Caki2 (cell line): ENCODE results near the gene SETBP1. TPM values are rescaled to one million over a fixed set of nuclear protein-coding genes. Genes with fewer than 3 reads are reported as not detected.

ENCODE experiments used
- DNase-seq: peaks from one replicate; pipeline ENCODE4 v3.0.0-alpha.2; 2015; ENCODE audit warnings: low read depth
- in situ Hi-C: cut with HindIII; loops from 2 replicates; pipeline ENCODE4 v1.10.0; 2016; ENCODE audit warnings: low sequenced_read_pairs, low pct_unique_long_range_greater_than_20kb, mixed read lengths
- total RNA-seq: library from RNA; depleted of rRNA; stranded (reverse); fragments of >200 nt; shearing (Covaris generic); gene quantifications from 2 replicates; pipeline ENCODE4 v1.2.3, GENCODE V29; 2014; ENCODE audit warnings: low replicate concordance

The SETBP1 gene
- total RNA-seq, 1 experiment from 2014 or later, result 0.51 TPM

GRCh38 chr18:44915661-44916060 lies 235.0 kb downstream of the SETBP1 start:
- in situ Hi-C loops, result no loop called here
- DNase-seq, result no peak

- DNase-seq, result no peak
- in situ Hi-C loops, result no loop called here
Observed at GRCh38 chr18:44916429-44917207, 235.9 kb downstream of the SETBP1 start.

DNA sequence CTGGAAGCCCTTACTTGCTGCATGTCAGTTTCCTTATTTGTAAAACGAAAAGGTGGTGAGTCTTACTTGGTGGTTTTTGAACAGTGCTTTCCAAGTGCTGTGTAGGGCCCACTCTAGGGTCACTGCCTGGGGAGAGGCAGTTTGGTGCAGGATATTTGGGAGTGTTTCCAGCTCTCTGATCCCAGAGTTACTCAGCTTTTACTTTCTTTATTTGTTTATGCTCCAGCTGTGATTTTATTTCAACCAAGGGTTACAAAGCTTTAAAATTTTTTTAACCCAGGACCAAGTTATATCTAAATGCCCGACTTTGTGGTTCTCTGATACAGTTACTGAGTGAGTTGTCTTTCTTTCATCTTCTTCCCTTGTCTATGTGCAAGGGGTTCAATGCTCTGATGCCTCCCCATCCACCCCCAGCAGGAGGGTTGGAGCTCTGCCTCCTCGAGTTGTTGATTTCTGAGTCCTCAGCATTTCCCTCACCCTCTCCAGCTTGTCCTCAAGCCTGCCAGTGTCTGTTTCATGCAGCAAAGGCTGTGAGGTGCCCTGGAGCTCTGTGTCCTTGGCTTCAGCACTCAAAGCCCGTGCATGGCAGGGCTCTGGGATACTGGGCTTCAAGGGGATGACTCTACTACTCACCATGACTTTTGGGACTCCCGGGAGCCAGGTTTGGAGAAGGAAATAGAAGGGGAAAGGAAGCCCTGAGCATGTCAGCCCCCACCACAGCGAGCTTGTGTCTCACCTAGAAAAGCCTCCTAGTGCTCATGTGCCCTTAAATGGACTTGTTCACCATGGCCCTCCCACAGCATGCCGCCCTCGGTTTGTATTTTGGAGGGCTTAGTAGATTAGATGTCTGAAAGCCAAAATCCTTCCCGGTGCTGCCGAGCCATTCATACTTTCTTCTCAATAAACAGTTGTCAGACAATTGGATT lies 236.8 kb downstream of the SETBP1 start:
- in situ Hi-C loops, result no loop called here
- no peak for DNase-seq

- in situ Hi-C loops, result no loop called here
- DNase-seq, result no peak
Observed at GRCh38 chr18:44918142-44918476, 237.4 kb downstream of the SETBP1 start.

DNA sequence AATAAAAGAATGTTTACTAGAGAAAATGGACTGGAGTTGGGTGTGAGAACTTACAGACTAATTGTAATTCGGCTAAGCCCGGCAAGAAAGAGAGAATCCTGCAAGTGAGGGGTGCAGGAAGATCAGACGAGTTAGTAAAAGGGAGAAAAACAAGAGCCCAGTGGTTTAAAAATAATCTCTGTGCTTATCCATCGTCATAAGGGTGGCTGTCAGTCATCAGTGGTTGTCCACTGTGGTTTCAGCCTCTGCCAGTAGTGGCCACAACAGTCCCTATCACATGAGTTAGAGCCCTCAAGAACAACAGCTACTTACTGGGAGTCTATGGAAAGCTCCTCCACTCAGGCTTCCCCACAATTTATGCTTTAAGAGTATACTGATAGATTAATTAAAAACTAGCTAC lies 239.8 kb downstream of the SETBP1 start:
- in situ Hi-C loops, result no loop called here
- DNase-seq, result no peak

- DNase-seq, result no peak
- in situ Hi-C loops, result no loop called here
Observed at GRCh38 chr18:44921974-44922373, 241.3 kb downstream of the SETBP1 start.

- no peak for DNase-seq
- in situ Hi-C loops, result no loop called here
Observed at GRCh38 chr18:44922968-44923367, 242.3 kb downstream of the SETBP1 start.

- no peak for DNase-seq
- in situ Hi-C loops, result no loop called here
Observed at GRCh38 chr18:44924785-44925499, 244.3 kb downstream of the SETBP1 start.

GRCh38 chr18:44927127-44927849 lies 246.6 kb downstream of the SETBP1 start:
- DNase-seq, result no peak
- in situ Hi-C loops, result no loop called here

DNA sequence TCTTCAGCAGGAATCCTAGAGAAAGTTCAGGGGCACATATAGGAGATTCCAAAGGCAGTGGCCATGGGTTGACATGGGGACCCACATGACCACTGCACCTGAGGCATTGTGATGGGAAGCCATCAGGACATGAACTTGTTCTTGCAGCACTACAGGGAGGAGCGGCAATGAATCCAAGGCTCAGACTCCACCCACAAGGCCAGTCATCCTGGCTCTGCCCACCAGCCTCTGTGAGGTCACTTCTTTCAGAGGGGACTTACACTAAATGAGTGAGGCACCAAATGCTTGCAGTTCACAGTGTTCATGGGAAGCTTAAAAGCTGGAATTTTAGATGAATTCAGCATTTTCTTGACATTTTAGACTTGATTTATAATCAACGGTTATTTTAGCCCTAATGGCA lies 254.2 kb downstream of the SETBP1 start:
- in situ Hi-C loops, result no loop called here

GRCh38 chr18:44935455-44935854 lies 254.8 kb downstream of the SETBP1 start:
- no peak for DNase-seq
- in situ Hi-C loops, result no loop called here

More for the DNA sequence above, 254.2 kb downstream of the SETBP1 start:
- no peak for DNase-seq

DNA sequence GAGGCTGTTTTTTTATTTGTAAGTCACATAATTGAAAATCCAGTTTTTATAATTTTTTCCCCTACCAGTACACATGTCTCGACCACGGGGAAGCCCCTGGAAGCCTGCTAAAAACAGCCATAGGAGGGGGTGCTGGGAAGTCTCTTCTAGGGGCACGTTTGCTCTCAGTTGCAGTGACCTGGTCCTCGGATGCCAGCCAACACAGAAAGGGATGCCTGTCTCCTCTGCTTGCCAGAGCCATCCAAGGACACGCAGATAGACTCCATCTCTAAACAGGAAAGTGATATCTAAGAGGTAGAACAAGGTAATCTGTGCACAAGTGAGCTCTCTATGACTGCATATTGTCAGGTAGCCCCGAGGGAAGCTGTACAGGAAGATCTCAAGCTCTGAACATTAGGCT lies 255.8 kb downstream of the SETBP1 start:
- no peak for DNase-seq
- in situ Hi-C loops, result no loop called here

DNA sequence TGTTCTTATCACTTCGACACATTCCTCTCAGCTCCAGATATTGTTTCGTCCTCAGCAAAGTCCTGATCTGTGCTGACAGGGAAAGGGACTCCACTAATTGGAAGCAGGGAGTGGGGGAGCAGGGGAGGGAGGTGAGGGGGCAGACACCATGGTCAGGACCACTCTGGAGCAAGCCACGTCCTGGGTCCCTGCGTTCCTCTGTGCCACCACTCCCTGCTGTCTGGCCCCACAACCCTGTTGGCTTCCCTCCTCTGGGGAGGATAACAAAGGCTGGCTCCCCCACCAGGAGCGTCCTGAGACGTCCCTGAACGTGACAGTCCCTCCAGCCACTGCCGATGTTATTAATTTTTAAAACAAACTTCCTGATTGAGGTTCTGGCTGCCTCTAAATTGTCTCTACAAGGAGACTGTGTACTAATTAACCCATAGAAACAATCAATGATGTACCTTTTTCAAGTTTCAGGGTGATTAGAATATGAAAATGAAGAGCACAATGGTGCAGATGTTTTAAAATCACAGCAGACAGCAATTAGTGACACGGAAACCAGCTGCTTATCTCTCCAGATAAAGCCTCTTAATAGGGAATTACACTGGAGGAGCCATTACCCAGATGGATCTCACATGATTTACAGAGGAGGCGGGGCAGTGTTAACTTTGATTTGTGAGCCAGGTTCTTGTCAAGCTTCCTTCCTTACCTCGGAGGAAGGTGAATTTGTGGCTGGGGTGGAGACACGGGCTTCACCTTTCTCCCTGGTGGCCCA lies 257.5 kb downstream of the SETBP1 start:
- DNase-seq, result no peak
- in situ Hi-C loops, result no loop called here

DNA sequence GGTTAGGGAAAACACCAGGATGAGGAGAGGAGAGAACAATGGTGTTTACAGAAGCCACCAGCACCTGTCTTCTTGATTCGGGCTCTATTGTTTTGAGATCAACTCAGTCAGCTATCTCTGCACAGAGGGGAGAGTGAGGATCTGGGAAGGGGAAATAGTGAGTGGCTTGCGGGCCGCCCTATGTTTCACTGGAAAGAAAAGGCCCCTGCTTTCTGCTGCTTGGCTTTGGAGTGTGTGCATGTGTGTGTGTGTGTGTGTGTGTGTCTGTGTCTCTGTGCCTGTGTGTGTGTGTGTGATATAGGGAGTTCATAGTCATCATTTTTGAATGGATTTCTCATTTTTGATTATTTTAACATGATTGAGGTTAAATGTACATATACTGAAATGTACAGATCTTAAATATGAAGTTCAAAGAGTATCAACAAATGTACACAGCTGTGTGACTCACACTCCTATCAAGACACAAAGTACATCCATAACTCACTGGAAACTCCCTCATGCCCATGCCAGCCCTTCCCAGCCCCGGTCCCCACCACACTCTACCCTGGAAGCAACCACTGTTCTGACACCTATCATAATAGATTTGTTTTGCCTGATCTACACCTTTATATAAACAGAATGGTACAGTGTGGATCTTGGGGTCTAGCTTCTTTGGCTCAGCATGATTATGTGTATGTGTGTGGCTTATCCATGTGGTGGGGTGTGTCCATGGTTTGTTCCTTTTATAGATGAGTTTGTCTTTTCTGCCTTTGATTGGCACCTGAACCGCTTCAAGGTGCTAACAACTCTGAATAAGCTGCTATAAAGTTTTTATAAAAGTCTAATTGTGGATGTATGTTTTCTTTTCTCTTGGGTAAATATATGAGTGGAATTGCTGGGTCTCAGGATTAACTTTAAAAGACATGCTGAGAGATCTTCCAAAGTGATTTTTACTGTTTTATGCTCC lies 258.3 kb downstream of the SETBP1 start:
- in situ Hi-C loops, result no loop called here
- no peak for DNase-seq

- DNase-seq, result no peak
- in situ Hi-C loops, result no loop called here
Observed at GRCh38 chr18:44941516-44941915, 260.8 kb downstream of the SETBP1 start.

DNA sequence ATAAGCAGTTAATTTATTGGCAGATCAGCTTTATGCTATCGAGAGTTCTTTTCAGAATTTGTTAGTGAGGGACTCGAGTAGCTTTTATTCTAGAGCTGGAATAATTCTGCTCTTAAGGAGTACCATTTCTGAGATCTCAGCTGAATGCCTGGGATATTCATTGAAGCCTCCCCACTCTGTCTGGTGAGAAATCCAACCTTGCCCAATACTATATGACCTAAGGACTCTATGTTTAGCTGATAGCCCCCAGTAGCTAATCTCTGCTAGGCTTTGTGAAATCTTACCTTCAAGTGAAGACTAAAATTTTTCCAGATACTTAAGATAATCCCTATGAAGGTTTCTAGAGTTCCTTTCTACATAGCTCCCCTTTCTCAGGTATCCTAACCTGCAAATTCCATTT lies 261.4 kb downstream of the SETBP1 start:
- in situ Hi-C loops, result no loop called here
- no peak for DNase-seq
